DOHH2 (cell line): ENCODE results near the gene CAPS.

Experiments used
- CTCF ChIP-seq: fragments of 200-600 bp; sonication (generic); IDR thresholded peaks from one replicate; pipeline ENCODE4 v1.5.1; 2014; ENCODE audit warnings: antibody characterized with exemption, mild to moderate bottlenecking, low read depth, low read length; ENCODE audit not compliant: poor library complexity, severe bottlenecking
- EZH2phosphoT487 ChIP-seq: fragments of 200-600 bp; sonication (generic); IDR thresholded peaks from 2 replicates; pipeline ENCODE4 v1.6.1; 2017; ENCODE audit warnings: borderline replicate concordance, mild to moderate bottlenecking, antibody characterized with exemption, low read length, moderate library complexity, mixed read lengths

GRCh38 chr19:5877882-5878281 is 36.2 kb upstream of the CAPS start:
- TF ChIP-seq CTCF = no peak
- no peak for TF ChIP-seq EZH2phosphoT487
